Hypothalamus (tissue), 51 donors: ENCODE measurements around the gene ADARB2.

Experiments
- DNase-seq, 51 donors: peaks; one replicate each; lab custom pipeline; 2025; lab: John Stamatoyannopoulos, UW

Gene ADARB2

GRCh38 chr10:1290071-1290471 is 447.3 kb downstream of the ADARB2 start:
- no peak for DNase-seq

- no peak for DNase-seq
These were observed 447.7 kb downstream of the ADARB2 start for GRCh38 chr10:1289591-1289990.

GRCh38 chr10:1287971-1288401 is 449.3 kb downstream of the ADARB2 start:
- peak in 1 of 51 donors; percentile 27 for DNase-seq

DNA sequence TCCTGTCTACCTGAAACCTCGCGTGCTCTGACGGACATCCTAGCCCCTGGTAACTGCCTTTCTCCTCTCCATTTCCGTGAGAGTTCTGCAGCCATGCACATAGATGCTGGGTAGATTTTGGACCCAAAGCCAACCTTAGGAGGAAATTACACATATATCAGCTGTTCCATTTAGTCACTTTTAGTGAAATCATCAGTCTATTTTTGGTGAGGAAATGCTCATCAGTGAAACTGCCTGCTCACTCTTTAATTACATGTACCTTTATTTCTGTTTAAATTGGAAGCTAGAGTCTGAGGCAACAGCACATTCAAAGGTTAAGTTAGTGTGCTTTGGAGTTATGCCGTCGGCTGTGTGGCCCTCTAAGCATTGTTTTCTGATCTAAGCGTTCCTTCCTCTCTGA is 449.8 kb downstream of the ADARB2 start:
- peak in 1 of 51 donors; percentile 61 for DNase-seq

GRCh38 chr10:1284076-1284475 is 453.2 kb downstream of the ADARB2 start:
- no peak for DNase-seq

GRCh38 chr10:1281405-1281782 is 455.9 kb downstream of the ADARB2 start:
- DNase-seq, result no peak

- no peak for DNase-seq
These were observed 456.6 kb downstream of the ADARB2 start for GRCh38 chr10:1280466-1281404.

GRCh38 chr10:1278306-1278705 is 459.0 kb downstream of the ADARB2 start:
- no peak for DNase-seq

DNA sequence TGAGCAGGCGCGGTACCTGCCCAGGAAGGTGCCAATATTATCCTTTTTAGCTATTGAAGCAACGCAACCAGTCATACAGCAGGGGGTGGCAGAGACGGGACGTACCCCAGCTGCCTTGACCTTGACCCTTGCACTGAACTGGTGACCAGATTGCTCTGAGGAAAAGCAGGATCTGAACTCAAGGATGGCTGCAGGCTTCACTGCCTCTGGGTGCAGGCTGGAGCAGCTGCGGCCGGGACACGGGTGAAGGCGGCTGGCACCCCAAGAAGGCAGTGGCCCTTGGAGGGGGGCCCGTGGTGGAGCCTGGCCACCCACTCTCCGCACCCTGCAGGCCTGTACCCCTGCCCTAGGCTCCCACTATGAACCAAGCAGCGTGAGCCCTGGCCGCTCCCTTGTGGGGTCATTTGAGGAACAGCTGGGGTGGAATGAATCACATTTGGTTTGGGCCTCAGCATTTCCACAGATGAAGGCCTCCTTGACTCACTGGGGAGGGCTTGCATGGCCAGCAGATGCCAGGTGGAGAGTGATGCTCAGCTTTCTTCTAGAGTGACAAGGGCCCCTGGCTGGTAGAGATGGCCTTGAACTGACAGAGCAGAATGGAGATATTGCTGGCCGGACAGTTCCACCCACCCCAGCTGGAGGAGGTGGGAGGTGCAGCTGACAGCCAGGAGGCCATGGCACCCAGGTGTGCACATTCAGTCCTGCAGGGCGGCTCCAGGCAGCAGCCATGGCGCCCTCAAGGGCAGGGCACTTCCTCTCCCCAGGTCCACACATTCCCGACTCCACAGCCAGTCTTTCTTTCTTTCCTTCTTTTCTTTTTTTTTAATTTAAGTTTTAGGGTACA is 462.4 kb downstream of the ADARB2 start:
- DNase-seq, result no peak

GRCh38 chr10:1274111-1274661 is 463.1 kb downstream of the ADARB2 start:
- peak in 6 of 51 donors; percentile 15 to 54 (median 34) for DNase-seq

DNA sequence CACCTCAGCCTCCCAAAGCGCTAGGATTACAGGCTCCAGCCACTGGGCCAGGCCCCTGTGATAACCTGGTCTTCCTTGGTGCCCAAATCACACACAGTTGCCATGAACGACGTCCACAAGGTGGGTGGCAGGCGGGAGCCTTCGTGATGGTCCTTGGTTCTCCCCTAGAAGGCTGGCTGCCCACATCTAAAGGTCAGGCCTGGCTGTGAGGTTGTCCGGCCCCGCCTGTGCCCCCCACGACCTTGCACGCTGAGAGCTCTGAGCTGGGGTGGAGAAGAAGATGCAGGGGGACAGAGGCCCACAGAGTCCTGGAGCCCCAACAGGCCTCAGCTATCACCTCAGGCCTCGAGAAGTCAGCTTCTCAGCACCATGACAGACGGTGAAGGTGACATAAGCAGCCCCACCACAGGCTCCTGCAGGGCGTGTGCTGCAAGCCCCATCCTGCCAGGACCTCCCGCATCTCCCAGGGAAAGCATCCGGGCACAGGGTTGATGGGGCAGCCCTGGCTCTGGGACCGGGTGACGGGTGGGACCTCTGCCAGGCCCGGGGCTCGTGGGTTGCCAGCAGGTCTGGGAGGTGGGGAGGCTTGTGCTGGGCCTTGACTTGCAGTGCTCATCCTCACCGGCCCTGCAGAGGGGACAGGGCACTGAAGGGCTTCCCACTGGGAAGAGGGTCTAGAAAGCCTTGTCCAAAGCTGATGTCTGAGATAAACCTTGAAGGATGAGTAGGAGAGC is 463.8 kb downstream of the ADARB2 start:
- no peak for DNase-seq

- DNase-seq, result no peak
These were observed 464.6 kb downstream of the ADARB2 start for GRCh38 chr10:1272777-1273161.

DNA sequence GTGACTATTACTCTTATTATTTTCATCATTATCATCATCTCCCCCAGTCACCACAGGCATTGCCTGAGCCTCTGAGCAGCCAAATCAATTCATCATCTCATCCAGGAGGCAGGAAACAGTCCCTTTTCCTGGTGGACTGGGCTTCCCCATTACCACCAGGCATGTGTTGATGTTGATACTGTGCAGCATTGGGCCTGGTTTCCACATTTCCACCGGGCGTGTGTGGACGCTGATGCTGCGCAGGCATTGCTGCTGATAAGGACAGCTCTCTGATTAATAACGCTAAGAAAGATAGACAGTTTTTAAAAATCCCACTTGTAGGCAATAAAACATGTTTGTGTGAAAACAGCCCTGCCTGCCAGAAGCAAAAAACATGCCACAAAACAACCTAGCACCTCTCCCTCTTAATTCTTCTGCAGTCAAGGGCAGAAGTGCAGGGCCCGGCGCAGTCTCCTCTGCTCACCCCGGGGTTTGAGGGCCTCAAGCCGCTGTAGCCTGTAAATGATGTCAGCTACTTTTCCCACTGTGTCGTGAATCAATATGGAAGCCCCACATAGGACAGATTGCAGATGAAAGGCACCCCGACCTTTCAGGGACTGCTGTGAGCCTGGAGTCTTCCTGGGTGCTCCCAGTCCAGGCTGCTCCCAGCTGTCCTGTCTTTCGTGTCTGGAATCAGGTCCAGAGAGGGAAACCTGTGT is 465.1 kb downstream of the ADARB2 start:
- DNase-seq, result no peak

DNA sequence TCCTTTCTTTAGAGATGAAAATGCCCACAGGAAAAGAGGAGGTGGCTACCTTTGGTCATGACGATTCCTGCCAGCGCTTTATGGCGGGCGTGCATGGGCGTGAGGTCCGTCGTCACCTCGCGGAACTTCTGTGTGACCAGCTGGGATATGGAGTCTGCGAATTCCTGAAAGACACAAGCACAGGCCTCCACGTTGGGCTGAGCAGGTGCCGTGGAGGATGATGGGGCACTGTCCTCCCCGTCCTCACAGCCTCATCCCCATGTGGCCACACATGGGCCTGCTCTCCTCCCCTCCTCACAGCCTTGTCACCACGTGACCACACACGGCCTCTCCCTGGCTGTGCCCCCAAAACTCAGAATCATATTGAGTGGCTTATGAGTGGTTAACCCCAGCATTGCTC is 466.4 kb downstream of the ADARB2 start:
- DNase-seq, result no peak

DNA sequence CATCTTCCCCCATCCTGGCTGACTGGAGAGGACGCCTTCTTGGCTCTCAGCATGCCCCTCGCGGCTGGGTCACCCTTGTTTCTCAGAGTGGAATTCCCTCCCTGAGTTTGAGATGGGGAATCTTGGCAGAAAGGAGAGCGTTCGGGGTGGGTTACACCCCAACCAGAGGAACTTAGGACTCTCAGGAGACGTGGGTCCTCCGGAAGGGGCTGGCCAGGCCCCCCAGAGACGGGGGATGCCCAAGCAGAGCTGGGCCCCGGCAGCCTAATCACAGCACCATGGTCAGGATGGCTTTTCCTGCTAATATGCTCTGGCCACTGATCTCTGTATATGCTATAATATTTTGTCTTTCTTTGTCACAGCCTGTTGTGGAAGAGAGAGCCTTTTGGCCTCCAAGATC is 466.8 kb downstream of the ADARB2 start:
- no peak for DNase-seq

GRCh38 chr10:1268831-1269230 is 468.5 kb downstream of the ADARB2 start:
- DNase-seq, result no peak

GRCh38 chr10:1267568-1267967 is 469.8 kb downstream of the ADARB2 start:
- no peak for DNase-seq

DNA sequence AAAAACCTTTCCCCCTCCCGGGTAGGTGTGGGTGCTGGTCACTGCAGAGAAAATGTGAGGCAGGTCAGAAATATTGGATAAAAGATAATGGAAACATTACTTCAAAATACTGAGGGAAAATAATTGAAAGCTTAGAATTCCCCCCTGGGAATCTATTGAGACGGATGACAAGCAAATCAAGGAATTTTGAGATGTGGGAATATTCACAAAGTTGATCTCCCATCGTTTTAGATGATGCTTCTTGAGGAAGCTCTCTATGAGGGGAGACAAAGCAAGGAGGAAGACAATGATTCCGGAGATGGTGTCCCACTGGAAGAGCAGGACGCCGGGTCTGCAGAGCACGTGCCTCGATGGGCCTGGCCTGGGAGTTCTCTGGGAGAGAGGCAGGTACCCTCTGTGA is 470.2 kb downstream of the ADARB2 start:
- no peak for DNase-seq

GRCh38 chr10:1266033-1266802 is 471.1 kb downstream of the ADARB2 start:
- no peak for DNase-seq
